Heart right ventricle (tissue), 16 donors: Measurements from ENCODE around the gene PCYT1B. TPM values are rescaled to one million over a fixed set of nuclear protein-coding genes. Genes with fewer than 3 reads are reported as not detected.

Source experiments
- ATAC-seq, 8 donors: fragments of 200-7000 bp; cut with Tn5 transposase; one replicate each; pipeline ENCODE4 v1.9.1; 2020; ENCODE audit warnings: mild to moderate bottlenecking in 8 of 8, moderate library complexity in 8 of 8, moderate number of reproducible peaks in 1 of 8
- DNase-seq, 2 donors: peaks; one replicate each; pipeline ENCODE4 v3.0.0-alpha.2; 2020
- H3K27ac ChIP-seq, 10 donors: fragments of 200-600 bp; sonication (generic) in 2 of 10; one replicate each; pipeline versions ENCODE4 v1.5.0 to v1.8.0; 2020 to 2022; ENCODE audit warnings: mild to moderate bottlenecking in 3 of 10
- H3K27me3 ChIP-seq, 7 donors: fragments of 200-600 bp; one replicate each; pipeline ENCODE4 v1.8.0; 2021 to 2022; ENCODE audit warnings: mild to moderate bottlenecking in 2 of 7
- H3K36me3 ChIP-seq, 9 donors: fragments of 200-600 bp; sonication (generic) in 1 of 9; one replicate each; pipeline versions ENCODE4 v1.5.0 to v1.8.0; 2020 to 2022; ENCODE audit warnings: mild to moderate bottlenecking in 2 of 9
- H3K4me1 ChIP-seq, 9 donors: fragments of 200-600 bp; sonication (generic) in 1 of 9; one replicate each; pipeline versions ENCODE4 v1.5.0 to v1.8.0; 2020 to 2022; ENCODE audit warnings: mild to moderate bottlenecking in 4 of 9
- H3K4me3 ChIP-seq, 10 donors: fragments of 200-600 bp; sonication (generic) in 2 of 10; one replicate each; pipeline versions ENCODE4 v1.5.0 to v1.8.0; 2020 to 2022; ENCODE audit warnings: mild to moderate bottlenecking in 7 of 10, moderate library complexity in 2 of 10
- H3K9me3 ChIP-seq, 11 donors: fragments of 200-600 bp in 10 of 11; sonication (generic) in 2 of 11; one replicate each; pipeline versions ENCODE4 v1.5.0 to v1.8.0; 2013 to 2022; ENCODE audit warnings: mild to moderate bottlenecking in 2 of 11, control low read depth in 1 of 11, moderate library complexity in 1 of 11
- CTCF ChIP-seq, 9 donors: fragments of 200-600 bp; sonication (generic) in 2 of 9; IDR thresholded peaks; one replicate each; pipeline versions ENCODE4 v1.5.0 to v1.8.0; 2021 to 2022; ENCODE audit warnings: antibody characterized with exemption in 9 of 9, mild to moderate bottlenecking in 5 of 9, moderate library complexity in 1 of 9
- WGBS, 2 donors: extraction: QIAGEN DNeasy Blood & Tissue Kit; methylation state at CpG; one replicate each; pipeline ENCODE4 v1.1.7; 2013; ENCODE audit warnings: inconsistent platforms in 1 of 2; 5-methylcytosine and 5-hydroxymethylcytosine counted together
- intact Hi-C, 10 donors: fragments of 100-400 bp; cut with DNase I; formaldehyde crosslinking; loops; one replicate each; pipeline versions ENCODE4 v1.11.1 to v1.14.2; 2022
- polyA plus RNA-seq, 2 donors: library from polyadenylated mRNA; stranded (reverse); fragments of 200-250 nt; gene quantifications; one replicate each; pipeline ENCODE4 v1.2.3, GENCODE V29; 2013
- total RNA-seq, 10 donors: library from RNA; stranded (reverse); fragmentation: NEBNext Ultra II Directional in 3 of 10; extraction: Animal tissue kit (Norgen Biotek cat#: 25700) in 3 of 10; gene quantifications; one replicate each; pipeline versions ENCODE4 v1.2.1 to v1.2.4, GENCODE V29; 2021 to 2023
- donor health status: Arrhythmogenic right ventricular cardiomyopathy.
- donor health status: ischemic (EF 13 %, LVEDD 7.1; RV severe dilation, severe dysfunction).
- donor health status: healthy with polysubstance abuse.
- donor health status: DM: no; HTN: yes; CAD: no.
- donor health status: DM: no; HTN: no; CAD: no.
- donor health status: ischemic (EF 25% LVEDD 6.9; RV normal size, moderate dysfunction).
- donor health status: ischemic (EF 25% LVEDD 5.7; RV mildly dilated, moderate dysfunction).
- donor health status: healthy.
- donor health status: DM: yes; HTN: yes; CAD: no.
- donor health status: Ischemic cardiomyopathy.
- donor health status: ischemic (EF 35%, LVEDD 5.7; RV mildly dilated, moderate dysfunction).
- donor health status: nonischemic (EF 11% LVEDD 7.7; RV severe dilation, severe dysfunction).
- donor health status: DM: yes; HTN: yes; CAD: no.
- donor health status: PGD.
- donor health status: ischemic (EF 29% LVEDD 5.4; RV normal size, mild dysfunction).
- donor health status: nonischemic (EF 23%, LVEDD 6.1; RV moderate dilation, normal function).

The PCYT1B gene
- total and polyA plus RNA-seq, 12 donors: 0.07 to 0.34 (median 0.13) TPM; not detected in 5

DNA sequence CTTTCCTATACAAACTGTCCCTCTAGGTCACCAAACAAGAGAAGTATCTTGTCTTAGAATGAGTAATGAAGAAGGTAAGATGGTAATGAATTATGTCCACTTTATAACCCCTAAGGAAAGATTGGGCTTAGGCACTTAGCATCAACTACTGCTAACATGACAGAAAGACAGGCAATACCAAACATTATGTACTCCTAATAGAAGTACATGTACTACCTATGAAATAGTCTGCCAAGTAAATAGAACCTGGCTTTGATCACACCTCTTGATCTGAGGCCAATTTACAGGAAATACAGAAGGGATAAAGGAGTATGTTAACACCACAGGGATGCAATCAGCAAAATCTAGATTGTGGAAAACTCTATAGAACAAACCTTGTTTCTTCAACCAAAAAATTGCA lies 14.1 kb upstream of the PCYT1B start:
- no peaks in the 10 kb centered on the region for H3K4me1 ChIP-seq
- TF ChIP-seq CTCF (IDR thresholded peaks at IDR 0.05): no peak
- ATAC-seq: no peak
- no peak overlapping the region for H3K27ac ChIP-seq
- no peaks in the 10 kb centered on the region for H3K9me3 ChIP-seq
- H3K4me3 ChIP-seq: no peak overlapping the region
- no peaks in the 10 kb centered on the region for H3K36me3 ChIP-seq
- intact Hi-C loops: no loop called here
- no peak for DNase-seq
- peaks cover 0 to 21% (median 0%) of the 10 kb centered on the region in 7 donors for H3K27me3 ChIP-seq

DNA sequence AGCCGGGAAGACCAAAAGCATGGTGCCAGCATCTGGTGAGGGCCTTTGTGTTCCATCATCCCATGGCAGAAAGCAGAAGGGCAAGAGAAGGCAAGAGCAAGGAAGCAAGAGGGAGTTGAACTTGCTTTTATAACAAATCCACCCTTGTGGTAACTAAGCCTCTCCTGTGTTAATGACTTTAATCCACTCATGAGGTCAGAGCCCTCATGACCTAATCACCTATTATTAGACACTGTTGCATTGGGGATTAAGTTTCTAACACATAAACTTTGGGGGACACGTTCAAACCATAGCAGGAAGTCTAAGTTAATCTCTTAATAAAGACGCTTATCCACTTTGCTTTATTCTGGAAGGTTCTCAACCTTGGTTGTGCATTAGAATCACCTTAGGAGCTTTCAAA lies 12.5 kb upstream of the PCYT1B start:
- ATAC-seq: no peak
- TF ChIP-seq CTCF (IDR thresholded peaks at IDR 0.05): no peak
- intact Hi-C loops: no loop called here
- Histone ChIP-seq H3K9me3 (no peaks in the 10 kb centered on the region), H3K36me3 (no peaks in the 10 kb centered on the region), H3K27me3 (peaks cover 0 to 28% (median 0%) of the 10 kb centered on the region in 7 donors), H3K27ac (no peak overlapping the region), H3K4me1 (no peaks in the 10 kb centered on the region), H3K4me3 (no peak overlapping the region)
- DNase-seq: no peak
- 71 to 77% methylated on average over 3 of the region's 3 CpGs for WGBS, 2 donors

DNA sequence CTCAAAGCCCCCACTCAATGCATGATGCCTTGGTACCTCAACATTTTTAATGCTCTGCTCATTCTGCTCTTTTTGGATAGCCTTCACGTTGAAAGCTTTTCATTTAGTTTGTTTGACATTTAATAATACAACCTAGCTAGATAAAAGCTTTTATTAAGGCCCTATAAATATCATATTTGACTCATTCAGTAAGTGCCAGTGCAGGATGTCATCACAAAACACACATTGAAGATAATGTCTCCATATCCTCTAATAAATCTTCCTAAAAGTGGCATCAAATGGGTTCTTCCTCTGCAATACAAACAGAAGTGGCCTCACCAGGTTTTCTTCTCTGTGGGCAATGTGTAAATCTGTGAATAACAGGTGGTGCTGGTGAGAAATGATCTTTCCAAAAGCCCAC lies 12.0 kb upstream of the PCYT1B start:
- Histone ChIP-seq H3K27ac (no peak overlapping the region), H3K36me3 (no peaks in the 10 kb centered on the region), H3K4me3 (no peak overlapping the region), H3K4me1 (no peaks in the 10 kb centered on the region), H3K27me3 (peaks cover 0 to 28% (median 0%) of the 10 kb centered on the region in 7 donors), H3K9me3 (no peaks in the 10 kb centered on the region)
- intact Hi-C loops: no loop called here
- no peak for ATAC-seq
- DNase-seq: no peak
- no peak for TF ChIP-seq CTCF (IDR thresholded peaks at IDR 0.05)
- WGBS, 2 donors: 67 to 73% methylated on average over 1 of the region's 1 CpG

GRCh38 chrX:24658421-24658820 lies 11.3 kb upstream of the PCYT1B start:
- H3K4me3 ChIP-seq: no peak overlapping the region
- ATAC-seq: no peak
- H3K36me3 ChIP-seq: no peaks in the 10 kb centered on the region
- no peaks in the 10 kb centered on the region for H3K4me1 ChIP-seq
- H3K9me3 ChIP-seq: no peaks in the 10 kb centered on the region
- no peak overlapping the region for H3K27ac ChIP-seq
- peaks cover 0 to 24% (median 0%) of the 10 kb centered on the region in 7 donors for H3K27me3 ChIP-seq
- intact Hi-C loops: no loop called here
- DNase-seq: no peak
- no peak for TF ChIP-seq CTCF (IDR thresholded peaks at IDR 0.05)
